ENCODE measurements around the gene EPGN. TPM values are rescaled to one million over a fixed set of nuclear protein-coding genes. Genes with fewer than 3 reads are reported as not detected.

Gene EPGN
- total and polyA plus RNA-seq, 2 donors (not counting 3 experiments of a cell fraction or from before 2014, with no cell fraction given), result 1.2 TPM; not detected in 1

- POLR2A ChIA-PET, result no interaction called here
- H3K4me1 ChIP-seq (ENCODE audit: control insufficient read depth, extremely low read depth, insufficient read depth, low read length), result no peaks in the 10 kb centered on the region
- no peaks in the 10 kb centered on the region for H3K36me3 ChIP-seq (ENCODE audit: control insufficient read depth in 2 of 2, extremely low read depth in 1 of 2, insufficient read depth in 2 of 2, low read length in 2 of 2)
- DNase-seq (ENCODE audit: low read depth, low spot score) (no peak), FAIRE-seq (no peak)
- no peak overlapping the region for H3K4me3 ChIP-seq (replicated peaks in 1 of 3; ENCODE audit: insufficient read depth in 1 of 3, low read depth in 1 of 3, low read length in 3 of 3)
- no peaks in the 10 kb centered on the region for H3K9me3 ChIP-seq (replicated peaks; ENCODE audit: control insufficient read depth, insufficient read depth, low read length)
- H3K9me1 ChIP-seq (replicated peaks; ENCODE audit: control insufficient read depth, extremely low read depth, insufficient read depth, low read length), result no peaks in the 10 kb centered on the region
- CTCF ChIA-PET, result interaction anchor here (1.3 kb wide), 1 partner anchor 14 kb away, joined by 3 read pairs; no protein-coding TSS in a partner anchor
- TF ChIP-seq CTCF (IDR thresholded peaks at IDR 0.05; ENCODE audit: extremely low read depth in 1 of 2, insufficient read depth in 1 of 2, low read depth in 1 of 2, low read length in 2 of 2), result no peak
- BruUV-seq (replicated peaks), result no TSS peak
- dilution Hi-C loops (cut with MboI; ENCODE audit: extremely low pct_ligation_motif_present, low sequenced_read_pairs) (no loop called here), intact Hi-C loops (cut with micrococcal nuclease) (no loop called here)
- no peaks in the 10 kb centered on the region for H4K20me1 ChIP-seq (replicated peaks; ENCODE audit: control insufficient read depth, extremely low read depth, insufficient read depth, low read length)
- H3K4me2 ChIP-seq (ENCODE audit: insufficient read depth, low read length), result no peak overlapping the region
- H3K27ac ChIP-seq (ENCODE audit: insufficient read depth, low read depth, low read length), result no peak overlapping the region
- no peaks in the 10 kb centered on the region for H3K27me3 ChIP-seq (ENCODE audit: control insufficient read depth in 2 of 2, insufficient read depth in 2 of 2, low read length in 2 of 2)
- no peak overlapping the region for H2AFZ ChIP-seq (ENCODE audit: low read depth, low read length)
- H3K9ac ChIP-seq (replicated peaks; ENCODE audit: extremely low read depth, insufficient read depth, low read length), result no peak overlapping the region
- no peaks in the 10 kb centered on the region for H3K79me2 ChIP-seq (ENCODE audit: control insufficient read depth, insufficient read depth, low read length)
Observed at GRCh38 chr4:74282926-74283325, 25.3 kb upstream of the EPGN start.

GRCh38 chr4:74283614-74284013 lies 24.7 kb upstream of the EPGN start:
- no TSS peak for BruUV-seq (replicated peaks)
- no peak for TF ChIP-seq MYC (IDR thresholded peaks at IDR 0.05; ENCODE audit: low read depth, low read length)
- TF ChIP-seq POLR2AphosphoS5 (IDR thresholded peaks at IDR 0.05; ENCODE audit: insufficient read depth, low read depth, low read length), result no peak
- no peak for TF ChIP-seq FOS (IDR thresholded peaks at IDR 0.05; ENCODE audit: borderline replicate concordance, insufficient read depth, low read length)
- no peak for TF ChIP-seq POLR2A (IDR thresholded peaks at IDR 0.05; ENCODE audit: low read depth, low read length)
- no peak for TF ChIP-seq JUN (IDR thresholded peaks at IDR 0.05; ENCODE audit: borderline replicate concordance, insufficient read depth, insufficient read length, low read depth)
- TF ChIP-seq MAX (IDR thresholded peaks at IDR 0.05; ENCODE audit: insufficient read depth, insufficient read length), result no peak
- no peak overlapping the region for H2AFZ ChIP-seq (ENCODE audit: low read depth, low read length)
- H3K4me3 ChIP-seq (replicated peaks in 1 of 3; ENCODE audit: insufficient read depth in 1 of 3, low read depth in 1 of 3, low read length in 3 of 3), result no peak overlapping the region
- H3K9ac ChIP-seq (replicated peaks; ENCODE audit: extremely low read depth, insufficient read depth, low read length), result no peak overlapping the region
- no peak overlapping the region for H3K4me2 ChIP-seq (ENCODE audit: insufficient read depth, low read length)
- no peaks in the 10 kb centered on the region for H3K27me3 ChIP-seq (ENCODE audit: control insufficient read depth in 2 of 2, insufficient read depth in 2 of 2, low read length in 2 of 2)
- no peak overlapping the region for H3K27ac ChIP-seq (ENCODE audit: insufficient read depth, low read depth, low read length)
- no peaks in the 10 kb centered on the region for H4K20me1 ChIP-seq (replicated peaks; ENCODE audit: control insufficient read depth, extremely low read depth, insufficient read depth, low read length)
- intact Hi-C loops (cut with micrococcal nuclease) (no loop called here), dilution Hi-C loops (cut with MboI; ENCODE audit: extremely low pct_ligation_motif_present, low sequenced_read_pairs) (no loop called here)
- DNase-seq (ENCODE audit: low read depth, low spot score), result no peak
- H3K79me2 ChIP-seq (ENCODE audit: control insufficient read depth, insufficient read depth, low read length), result no peaks in the 10 kb centered on the region
- H3K9me3 ChIP-seq (replicated peaks; ENCODE audit: control insufficient read depth, insufficient read depth, low read length), result no peaks in the 10 kb centered on the region
- H3K4me1 ChIP-seq (ENCODE audit: control insufficient read depth, extremely low read depth, insufficient read depth, low read length), result no peaks in the 10 kb centered on the region
- no peak for FAIRE-seq
- H3K36me3 ChIP-seq (ENCODE audit: control insufficient read depth in 2 of 2, extremely low read depth in 1 of 2, insufficient read depth in 2 of 2, low read length in 2 of 2), result no peaks in the 10 kb centered on the region
- H3K9me1 ChIP-seq (replicated peaks; ENCODE audit: control insufficient read depth, extremely low read depth, insufficient read depth, low read length), result no peaks in the 10 kb centered on the region
- ChIA-PET CTCF (interaction anchor here (1.1 to 1.3 kb wide), 2 partner anchors 14 to 55 kb away, joined by 3 to 5 read pairs; no protein-coding TSS in a partner anchor), POLR2A (no interaction called here)
